Omental fat pad (tissue), 4 donors: Measurements from ENCODE around the gene SFMBT1. TPM values are rescaled to one million over a fixed set of nuclear protein-coding genes. Genes with fewer than 3 reads are reported as not detected.

Source experiments
- ATAC-seq: fragments of 150-250 bp; one replicate; pipeline ENCODE4 v1.9.1; 2016; ENCODE audit warnings: mild to moderate bottlenecking, moderate library complexity; ENCODE audit not compliant: low FRiP score
- DNase-seq: peaks from one replicate; pipeline ENCODE4 v3.0.0-alpha.2; 2019; ENCODE audit warnings: low spot score
- CTCF ChIP-seq, 3 donors: fragments of 450-650 bp; IDR thresholded peaks; one replicate each; pipeline ENCODE4 v1.5.1; 2016 to 2017; ENCODE audit warnings: antibody characterized with exemption in 3 of 3, mild to moderate bottlenecking in 3 of 3, moderate library complexity in 2 of 3
- total RNA-seq, 4 donors: library from RNA; depleted of rRNA; stranded (reverse); fragments of >200 nt; gene quantifications; one replicate each; pipeline ENCODE4 v1.1.0, GENCODE V29; 2016

SFMBT1 gene
- total RNA-seq, 4 donors from 2014 or later, result 6.5 to 15.3 (median 8.7) TPM

- ATAC-seq (no peak), DNase-seq (no peak)
- TF ChIP-seq CTCF (IDR thresholded peaks at IDR 0.05), result no peak
Observed at GRCh38 chr3:53026382-53027162, 19.3 kb downstream of the SFMBT1 start.

GRCh38 chr3:53024315-53024714, 21.6 kb downstream of the SFMBT1 start:
- TF ChIP-seq CTCF (IDR thresholded peaks at IDR 0.05), result no peak
- DNase-seq (no peak), ATAC-seq (no peak)

GRCh38 chr3:53023072-53023823, 22.6 kb downstream of the SFMBT1 start:
- ATAC-seq (no peak), DNase-seq (no peak)
- TF ChIP-seq CTCF (IDR thresholded peaks at IDR 0.05), result no peak

- no peak for TF ChIP-seq CTCF (IDR thresholded peaks at IDR 0.05)
- no peak for DNase-seq
- no peak for ATAC-seq
Observed at GRCh38 chr3:53022647-53023046, 23.2 kb downstream of the SFMBT1 start.

GRCh38 chr3:53016236-53016635, 29.6 kb downstream of the SFMBT1 start:
- ATAC-seq (no peak), DNase-seq (no peak)
- TF ChIP-seq CTCF (IDR thresholded peaks at IDR 0.05), result no peak

- ATAC-seq, result no peak
Observed at GRCh38 chr3:53011324-53011723, 34.5 kb downstream of the SFMBT1 start.

More at GRCh38 chr3:53011324-53011723, 34.5 kb downstream of the SFMBT1 start:
- no peak for DNase-seq
- TF ChIP-seq CTCF (IDR thresholded peaks at IDR 0.05), result no peak
